GM18520 (cell line): ENCODE measurements around the gene RBM47.

Experiments
- ATAC-seq: cut with Tn5 transposase; IDR thresholded peaks from one replicate; pipeline ENCODE4 v1.9.1; 2021; ENCODE audit not compliant: unreplicated experiment

RBM47 gene

GRCh38 chr4:40626183-40626990, 3.3 kb downstream of the RBM47 start:
- no peak for ATAC-seq

GRCh38 chr4:40623707-40624106, 6.0 kb downstream of the RBM47 start:
- no peak for ATAC-seq

GRCh38 chr4:40622913-40623312, 6.8 kb downstream of the RBM47 start:
- no peak for ATAC-seq

- peak; percentile 57 for ATAC-seq
Measured at GRCh38 chr4:40621592-40622512, 7.8 kb downstream of the RBM47 start.

GRCh38 chr4:40621229-40621591, 8.5 kb downstream of the RBM47 start:
- peak; percentile 20 for ATAC-seq

- no peak for ATAC-seq
Measured at GRCh38 chr4:40619600-40619999, 10.1 kb downstream of the RBM47 start.

GRCh38 chr4:40617872-40618271, 11.8 kb downstream of the RBM47 start:
- ATAC-seq, result no peak

GRCh38 chr4:40614031-40614430, 15.6 kb downstream of the RBM47 start:
- ATAC-seq, result no peak

GRCh38 chr4:40613456-40613855, 16.2 kb downstream of the RBM47 start:
- no peak for ATAC-seq

GRCh38 chr4:40612831-40613230, 16.8 kb downstream of the RBM47 start:
- no peak for ATAC-seq

- no peak for ATAC-seq
Measured at GRCh38 chr4:40612283-40612682, 17.4 kb downstream of the RBM47 start.

- ATAC-seq, result no peak
Measured at GRCh38 chr4:40608628-40609027, 21.0 kb downstream of the RBM47 start.

- no peak for ATAC-seq
Measured at GRCh38 chr4:40607221-40607620, 22.4 kb downstream of the RBM47 start.

GRCh38 chr4:40606239-40606767, 23.4 kb downstream of the RBM47 start:
- ATAC-seq, result no peak

GRCh38 chr4:40603281-40603680, 26.4 kb downstream of the RBM47 start:
- no peak for ATAC-seq

- no peak for ATAC-seq
Measured at GRCh38 chr4:40601641-40602040, 28.0 kb downstream of the RBM47 start.

GRCh38 chr4:40600850-40601249, 28.8 kb downstream of the RBM47 start:
- ATAC-seq, result no peak

- ATAC-seq, result no peak
Measured at GRCh38 chr4:40599431-40599830, 30.2 kb downstream of the RBM47 start.

GRCh38 chr4:40596522-40596921, 33.1 kb downstream of the RBM47 start:
- no peak for ATAC-seq

GRCh38 chr4:40595981-40596380, 33.7 kb downstream of the RBM47 start:
- ATAC-seq, result no peak

- ATAC-seq, result no peak
Measured at GRCh38 chr4:40594261-40595178, 35.1 kb downstream of the RBM47 start.
